RCC 7860 (cell line): ENCODE measurements around the gene IL17RA.
A peak's percentile ranks its signal among the peaks of the same experiment; 100 is the strongest.

Experiments
- DNase-seq: peaks from one replicate; pipeline ENCODE4 v3.0.0-alpha.2; 2015; ENCODE audit warnings: low spot score
- FAIRE-seq: peaks from 2 replicates; lab custom pipeline; 2012; peaks lifted over from hg19 to GRCh38; lab: Jason Lieb, UNC

Gene IL17RA

DNA sequence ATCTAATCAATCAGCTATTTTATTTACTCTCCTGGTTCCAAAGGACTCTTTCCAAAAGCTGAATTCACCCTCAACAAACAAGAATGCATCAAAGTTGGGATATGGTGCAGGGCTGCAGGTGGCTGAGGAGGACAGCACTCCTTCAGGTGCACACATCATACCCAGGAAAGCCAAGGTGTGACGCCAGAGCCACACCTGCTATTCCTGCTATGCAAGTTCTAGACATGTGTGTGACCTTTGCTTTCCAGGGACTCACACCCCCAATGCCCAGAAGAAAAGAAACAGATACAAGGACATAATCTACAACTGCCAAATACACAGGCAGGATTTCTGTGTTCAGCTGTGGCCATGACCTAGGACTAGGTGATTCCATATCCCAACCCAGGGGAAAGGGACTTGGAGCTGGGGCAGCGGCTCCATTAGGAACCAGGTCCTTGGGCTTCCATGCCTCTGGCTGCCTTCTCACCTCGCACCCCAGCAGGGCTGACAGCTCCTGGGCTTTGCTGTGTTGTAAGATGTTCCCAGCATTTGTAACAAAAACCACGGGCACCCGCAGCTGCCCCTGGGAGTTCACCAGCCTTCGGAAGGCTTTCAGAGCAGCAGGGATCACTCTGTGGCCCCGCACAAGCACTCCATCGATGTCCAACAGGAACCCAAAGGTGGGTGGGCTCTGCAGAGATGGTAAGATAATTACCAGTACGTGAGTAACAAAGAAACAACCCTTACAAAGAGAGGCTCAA is 64.4 kb downstream of the IL17RA start:
- DNase-seq: no peak
- no peak for FAIRE-seq

DNA sequence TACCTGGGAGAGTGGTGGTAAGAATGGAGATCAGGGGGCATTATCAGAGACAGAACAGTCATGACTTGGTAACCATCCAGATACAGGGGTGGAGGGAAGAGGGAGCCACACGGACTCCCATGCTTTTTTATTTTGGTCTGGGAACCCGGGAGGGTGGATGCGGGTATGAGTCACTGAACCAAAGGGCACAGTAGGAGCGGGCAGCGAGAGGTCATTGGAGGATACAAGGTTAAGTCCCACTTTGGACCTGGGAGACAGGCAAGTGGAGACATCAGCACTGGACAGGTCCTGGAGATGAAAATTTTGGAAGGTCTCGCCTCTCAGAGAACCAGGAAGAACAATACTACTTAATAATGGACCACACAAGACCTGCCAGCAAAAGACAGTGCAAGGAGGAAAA is 67.5 kb downstream of the IL17RA start:
- FAIRE-seq (no peak), DNase-seq (no peak)

DNA sequence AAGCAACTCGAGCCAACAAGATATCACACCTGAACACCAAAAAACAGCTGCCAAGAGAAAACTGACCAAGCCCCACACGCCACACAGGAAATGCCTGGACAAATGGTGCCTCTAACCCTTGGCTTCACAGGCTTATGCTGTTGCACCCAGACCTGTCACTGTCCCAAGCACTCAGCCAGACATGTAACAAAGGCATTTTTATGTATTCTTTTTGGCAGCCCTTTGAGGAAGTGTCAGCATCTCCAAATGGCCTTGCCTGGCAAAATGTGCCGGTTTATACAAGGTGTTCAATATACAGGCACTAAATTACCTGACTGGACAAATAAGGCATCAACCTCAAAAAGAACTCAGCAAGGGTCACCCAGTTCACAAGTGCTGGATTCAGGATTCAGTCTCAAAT is 68.2 kb downstream of the IL17RA start:
- DNase-seq: no peak
- no peak for FAIRE-seq

DNA sequence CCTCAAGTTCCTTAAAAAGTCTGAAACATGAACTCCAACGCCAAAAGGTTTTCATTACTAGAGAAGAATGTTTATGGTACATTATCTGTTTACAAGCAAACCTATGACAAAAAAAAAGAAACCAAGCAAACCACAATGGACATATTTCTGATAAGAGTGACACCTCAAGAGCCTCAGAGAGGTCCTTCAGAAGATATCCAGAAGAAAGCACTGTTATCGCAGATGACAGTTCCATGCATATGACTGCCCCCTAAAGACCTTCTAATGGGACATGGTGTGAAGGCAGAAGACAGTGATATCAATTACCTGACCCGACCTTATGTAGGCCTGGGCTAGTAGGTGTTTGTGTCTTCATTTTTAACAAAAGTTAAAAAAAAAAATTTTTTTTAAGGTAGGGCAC is 71.1 kb downstream of the IL17RA start:
- DNase-seq (no peak), FAIRE-seq (no peak)

DNA sequence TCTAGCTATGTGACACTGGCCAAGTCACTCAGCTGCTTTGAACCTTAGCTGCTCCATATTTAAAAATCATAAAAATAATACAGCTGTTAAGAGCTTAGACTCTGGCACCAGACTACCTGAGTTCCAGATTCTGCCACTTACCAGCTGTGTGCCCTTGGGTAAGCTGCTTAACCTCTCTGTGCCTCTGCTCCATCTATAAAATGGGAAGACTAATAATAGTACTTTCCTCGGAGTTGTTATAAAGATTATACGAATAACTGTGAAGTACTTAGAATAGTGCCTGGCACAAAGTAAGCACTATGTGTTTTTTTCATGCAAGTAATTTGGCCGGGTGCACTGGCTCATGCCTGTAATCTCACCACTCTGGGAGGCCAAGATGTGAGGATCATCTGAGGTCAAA is 72.9 kb downstream of the IL17RA start:
- no peak for DNase-seq
- no peak for FAIRE-seq

DNA sequence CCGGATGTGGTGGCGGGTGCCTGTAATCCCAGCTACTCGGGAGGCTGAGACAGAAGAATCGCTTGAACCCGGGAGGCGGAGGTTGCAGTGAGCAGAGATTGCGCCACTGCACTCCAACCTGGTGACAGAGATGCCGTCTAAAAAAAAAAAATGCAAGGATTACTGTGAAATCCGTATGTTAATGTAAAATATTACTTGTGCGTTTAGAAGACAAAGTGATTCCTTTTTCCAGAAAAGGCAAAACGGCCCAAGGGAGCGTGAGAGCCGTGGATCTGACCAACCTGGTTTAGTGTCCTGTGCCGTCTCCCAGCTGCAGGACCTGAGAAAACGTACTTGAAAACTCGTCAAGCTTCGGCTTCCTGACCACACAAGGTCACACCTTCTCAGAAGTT is 73.4 kb downstream of the IL17RA start:
- no peak for DNase-seq
- no peak for FAIRE-seq

DNA sequence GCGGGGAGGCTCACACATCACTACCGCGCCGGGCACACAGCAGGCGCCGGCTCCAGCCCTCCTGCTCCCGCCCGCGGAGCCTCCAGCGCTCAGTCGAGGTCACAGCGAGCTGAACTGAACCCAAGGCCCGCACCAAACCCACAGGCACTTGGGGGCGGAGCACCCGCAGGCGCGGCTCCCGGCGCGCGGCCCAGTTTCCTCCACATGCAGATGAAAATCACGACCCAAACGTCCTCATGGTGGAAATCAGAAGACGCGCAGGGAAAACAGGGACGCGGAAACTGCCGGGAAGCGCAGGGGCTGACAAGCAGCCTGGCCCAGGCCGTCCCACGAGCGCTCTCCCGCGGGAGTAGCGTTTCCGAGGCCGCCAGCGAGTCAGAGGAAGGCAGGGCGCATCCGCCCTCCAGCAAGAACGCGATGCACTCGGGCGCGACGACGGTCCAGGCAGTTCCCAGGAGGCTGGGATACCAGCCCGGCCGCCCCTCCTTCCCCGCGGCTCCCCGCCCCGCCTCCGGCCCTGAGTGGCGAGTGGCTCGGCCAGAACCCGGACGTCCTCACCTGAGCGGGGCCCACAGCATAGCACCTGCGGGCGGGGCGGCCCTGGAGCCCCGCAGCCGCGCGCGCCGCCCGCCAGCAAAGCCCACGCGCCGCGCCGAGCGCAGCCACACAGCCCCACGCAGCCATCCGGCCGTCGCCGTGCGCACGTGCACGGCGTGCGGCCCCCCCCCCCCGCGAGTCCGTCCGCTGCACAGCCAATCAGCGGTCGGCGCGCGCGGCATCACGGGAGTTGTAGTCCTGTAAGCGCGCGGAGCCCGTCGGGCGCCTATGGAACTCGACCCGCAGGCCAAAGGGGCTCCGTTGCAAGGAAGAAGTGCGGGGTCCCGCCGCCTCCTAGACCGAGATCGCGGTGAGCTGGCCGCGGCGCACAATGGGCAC is 74.0 kb downstream of the IL17RA start, which contains the start of gene HDHD5:
HDHD5 (minus strand) TSS at position 710 of the 936 bp plus-strand sequence; CDS start at position 684, 26 bp downstream.
- DNase-seq (peak; percentile 71), FAIRE-seq (no peak)

DNA sequence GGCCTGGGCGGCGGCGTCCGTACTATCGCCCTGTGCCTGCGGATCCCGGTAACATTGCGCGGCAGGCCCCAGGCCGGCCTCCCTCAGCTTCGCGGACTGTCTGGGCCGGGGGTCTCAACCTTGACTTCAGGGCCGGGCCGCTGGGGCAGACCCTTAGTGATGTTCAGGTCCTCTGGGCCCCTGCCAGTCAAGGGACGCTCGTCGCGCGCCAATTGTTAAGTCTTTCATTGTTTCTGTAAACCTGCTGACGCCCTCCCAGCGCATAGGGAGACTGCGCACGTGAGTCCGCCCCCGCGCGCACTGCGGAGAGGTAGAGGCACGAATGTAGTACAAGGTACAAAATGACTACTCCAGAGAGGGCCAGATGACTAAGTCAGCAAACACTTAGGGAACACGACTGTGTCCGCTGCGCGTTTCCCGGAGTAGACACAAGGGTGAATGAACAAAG is 74.7 kb downstream of the IL17RA start:
- peak; percentile 38 for DNase-seq
- no peak for FAIRE-seq

DNA sequence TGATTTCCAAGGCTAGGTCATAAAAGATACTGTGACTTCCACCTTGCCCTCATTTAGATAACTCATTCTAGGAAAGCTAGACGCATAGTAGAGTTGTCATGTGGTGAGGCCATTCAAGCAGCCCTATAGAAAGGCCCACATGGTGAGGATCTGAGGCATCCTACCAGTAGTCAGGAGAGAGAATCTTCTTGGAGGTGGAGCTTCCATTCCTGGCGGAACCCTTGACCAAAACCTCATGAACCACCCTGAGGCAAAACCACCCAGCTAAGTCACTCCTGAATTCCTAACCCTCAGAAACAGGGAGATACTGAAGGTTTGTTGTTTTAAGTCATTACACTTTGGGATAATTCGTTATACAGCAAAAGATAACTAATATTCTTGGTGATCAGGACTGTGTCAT is 77.2 kb downstream of the IL17RA start:
- FAIRE-seq (no peak), DNase-seq (no peak)

DNA sequence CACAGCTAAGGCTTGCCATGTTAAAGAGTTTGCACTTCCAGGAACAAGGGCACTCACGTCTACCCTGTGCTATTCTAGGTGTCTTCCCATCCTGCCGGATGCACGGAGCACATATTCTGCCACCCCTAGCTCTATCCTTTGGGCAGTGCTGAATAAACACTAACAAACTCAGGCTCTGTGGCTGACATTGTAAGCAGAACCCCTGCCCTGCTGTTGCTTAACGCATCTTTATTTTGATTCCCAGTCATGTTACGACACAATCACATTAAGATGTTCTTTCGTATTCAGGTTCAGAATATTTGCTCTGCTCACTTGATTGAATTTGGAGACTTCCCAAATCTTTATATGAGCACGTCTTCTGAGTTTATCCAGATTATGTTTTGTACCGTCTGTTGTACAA is 77.9 kb downstream of the IL17RA start:
- DNase-seq (no peak), FAIRE-seq (no peak)

DNA sequence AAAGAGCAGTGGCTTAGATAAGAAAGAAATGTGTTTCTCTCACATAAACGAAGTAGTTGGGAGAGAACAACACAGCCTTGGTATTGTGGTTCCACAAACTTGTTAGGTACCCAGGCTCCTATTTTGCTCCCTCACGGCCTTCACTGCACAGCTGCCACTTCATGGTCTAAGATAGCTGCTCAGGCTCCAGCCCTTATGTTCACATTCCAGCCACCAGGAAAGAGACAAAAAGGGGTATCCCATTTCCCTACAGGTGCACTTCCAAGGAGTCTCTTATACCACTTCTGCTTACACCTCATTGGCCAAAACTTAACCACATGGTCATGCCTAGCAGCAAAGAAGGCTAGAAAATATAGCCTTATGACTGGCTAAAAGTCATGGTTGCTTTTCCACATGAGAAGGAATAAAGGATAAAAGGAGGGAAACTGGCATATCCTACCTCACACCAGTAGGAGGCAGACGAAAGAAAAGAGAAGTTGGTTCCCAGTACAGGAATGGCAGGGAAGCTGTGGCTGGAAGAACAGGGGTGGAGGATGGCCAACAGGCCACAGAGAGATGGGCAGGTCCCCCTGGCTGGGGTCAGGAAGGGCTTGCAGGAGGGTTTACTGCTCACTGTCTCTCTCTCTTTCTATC is 79.7 kb downstream of the IL17RA start:
- FAIRE-seq (no peak), DNase-seq (no peak)
